ENCODE results near the gene SNED1. TPM values are rescaled to one million over a fixed set of nuclear protein-coding genes. Genes with fewer than 3 reads are reported as not detected.
"Not testable (repeated sequence)": the region's sequence is repeated elsewhere in the genome, so short reads cannot be mapped to it uniquely, and the experiment has no call there.

SNED1 gene
- total RNA-seq, 1 donor from 2014 or later, result 17.9 TPM

GRCh38 chr2:240972636-240973521 is 25.5 kb upstream of the SNED1 start:
- DNase-seq (ENCODE audit: low read depth in 2 of 2), result no peak

- DNase-seq (ENCODE audit: low read depth in 2 of 2), result no peak
These were observed 23.4 kb upstream of the SNED1 start for GRCh38 chr2:240974771-240975572.

GRCh38 chr2:240975903-240976302 is 22.5 kb upstream of the SNED1 start:
- DNase-seq (ENCODE audit: low read depth in 2 of 2), result not testable (repeated sequence)

GRCh38 chr2:240981280-240981679 is 17.1 kb upstream of the SNED1 start:
- DNase-seq (ENCODE audit: low read depth in 2 of 2), result no peak

- DNase-seq (ENCODE audit: low read depth in 2 of 2), result no peak
These were observed 16.3 kb upstream of the SNED1 start for GRCh38 chr2:240981871-240982800.

- DNase-seq (ENCODE audit: low read depth in 2 of 2), result no peak
These were observed 15.6 kb upstream of the SNED1 start for GRCh38 chr2:240982821-240983281.

GRCh38 chr2:240983361-240983995 is 14.9 kb upstream of the SNED1 start:
- DNase-seq (ENCODE audit: low read depth in 2 of 2), result peak; percentile 64 to 78

- DNase-seq (ENCODE audit: low read depth in 2 of 2), result no peak
These were observed 14.4 kb upstream of the SNED1 start for GRCh38 chr2:240983996-240984498.

- DNase-seq (ENCODE audit: low read depth in 2 of 2), result no peak
These were observed 12.3 kb upstream of the SNED1 start for GRCh38 chr2:240985881-240986786.

GRCh38 chr2:240986787-240987411 is 11.5 kb upstream of the SNED1 start:
- peak in 1 of 2 donors; percentile 50 for DNase-seq (ENCODE audit: low read depth in 2 of 2)

- DNase-seq (ENCODE audit: low read depth in 2 of 2), result no peak
These were observed 10.8 kb upstream of the SNED1 start for GRCh38 chr2:240987588-240987987.

- DNase-seq (ENCODE audit: low read depth in 2 of 2), result no peak
These were observed 10.3 kb upstream of the SNED1 start for GRCh38 chr2:240988146-240988545.

GRCh38 chr2:240988571-240989271 is 9.7 kb upstream of the SNED1 start:
- no peak for DNase-seq (ENCODE audit: low read depth in 2 of 2)

- DNase-seq (ENCODE audit: low read depth in 2 of 2), result peak; percentile 65 to 74
These were observed 8.8 kb upstream of the SNED1 start for GRCh38 chr2:240989451-240990265.

- no peak for DNase-seq (ENCODE audit: low read depth in 2 of 2)
These were observed 8.2 kb upstream of the SNED1 start for GRCh38 chr2:240990266-240990529.

- no peak for DNase-seq (ENCODE audit: low read depth in 2 of 2)
These were observed 7.6 kb upstream of the SNED1 start for GRCh38 chr2:240990726-240991377.

All from lung microvascular endothelial cell (primary cell).